ENCODE measurements around the gene ADTRP. TPM values are rescaled to one million over a fixed set of nuclear protein-coding genes. Genes with fewer than 3 reads are reported as not detected.

Gene ADTRP
- total RNA-seq, 1 donor from 2014 or later: not detected

DNA sequence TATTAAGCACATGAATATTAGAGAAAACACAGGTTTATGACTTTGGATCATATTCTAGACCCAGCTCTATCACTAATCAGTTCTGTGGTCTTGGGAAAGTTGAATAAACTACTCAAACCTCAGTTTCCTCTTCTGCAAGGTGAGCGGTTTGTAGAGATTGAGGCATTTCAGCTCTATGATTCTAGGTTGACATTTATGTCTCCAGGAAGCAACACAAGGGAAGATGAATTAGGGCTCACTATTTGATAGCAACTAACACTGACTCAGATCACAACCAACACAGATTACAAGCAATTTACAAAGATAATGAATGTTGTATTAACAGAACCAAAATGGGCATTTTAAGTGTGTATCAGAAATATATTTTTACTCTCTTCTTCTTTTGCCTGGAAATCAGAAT is 21.9 kb downstream of the ADTRP start:
- no peak for DNase-seq (ENCODE audit: extremely low spot score in 2 of 2)
- intact Hi-C loops (cut with DNase I): no loop called here
- TF ChIP-seq POLR2A (IDR thresholded peaks at IDR 0.05): no peak
- no peak for TF ChIP-seq POLR2AphosphoS5 (IDR thresholded peaks at IDR 0.05; ENCODE audit: insufficient read depth in 1 of 2, low read depth in 1 of 2)
- TF ChIP-seq, protein P1, sequence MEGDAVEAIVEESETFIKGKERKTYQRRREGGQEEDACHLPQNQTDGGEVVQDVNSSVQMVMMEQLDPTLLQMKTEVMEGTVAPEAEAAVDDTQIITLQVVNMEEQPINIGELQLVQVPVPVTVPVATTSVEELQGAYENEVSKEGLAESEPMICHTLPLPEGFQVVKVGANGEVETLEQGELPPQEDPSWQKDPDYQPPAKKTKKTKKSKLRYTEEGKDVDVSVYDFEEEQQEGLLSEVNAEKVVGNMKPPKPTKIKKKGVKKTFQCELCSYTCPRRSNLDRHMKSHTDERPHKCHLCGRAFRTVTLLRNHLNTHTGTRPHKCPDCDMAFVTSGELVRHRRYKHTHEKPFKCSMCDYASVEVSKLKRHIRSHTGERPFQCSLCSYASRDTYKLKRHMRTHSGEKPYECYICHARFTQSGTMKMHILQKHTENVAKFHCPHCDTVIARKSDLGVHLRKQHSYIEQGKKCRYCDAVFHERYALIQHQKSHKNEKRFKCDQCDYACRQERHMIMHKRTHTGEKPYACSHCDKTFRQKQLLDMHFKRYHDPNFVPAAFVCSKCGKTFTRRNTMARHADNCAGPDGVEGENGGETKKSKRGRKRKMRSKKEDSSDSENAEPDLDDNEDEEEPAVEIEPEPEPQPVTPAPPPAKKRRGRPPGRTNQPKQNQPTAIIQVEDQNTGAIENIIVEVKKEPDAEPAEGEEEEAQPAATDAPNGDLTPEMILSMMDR (IDR thresholded peaks at IDR 0.05): no peak
- Histone ChIP-seq H3K9me3 (no peaks in the 10 kb centered on the region), H3K4me1 (no peaks in the 10 kb centered on the region), H3K27ac (no peak overlapping the region), H3K27me3 (no peaks in the 10 kb centered on the region), H3K36me3 (no peaks in the 10 kb centered on the region), H3K4me3 (no peak overlapping the region)

- Histone ChIP-seq H3K36me3 (no peaks in the 10 kb centered on the region), H3K9me3 (no peaks in the 10 kb centered on the region), H3K4me1 (no peaks in the 10 kb centered on the region), H3K4me3 (no peak overlapping the region), H3K27me3 (no peaks in the 10 kb centered on the region), H3K27ac (no peak overlapping the region)
- TF ChIP-seq POLR2AphosphoS5 (IDR thresholded peaks at IDR 0.05; ENCODE audit: insufficient read depth in 1 of 2, low read depth in 1 of 2): no peak
- TF ChIP-seq, protein P1 (IDR thresholded peaks at IDR 0.05): no peak
- TF ChIP-seq POLR2A (IDR thresholded peaks at IDR 0.05): no peak
- intact Hi-C loops (cut with DNase I): no loop called here
- no peak for DNase-seq (ENCODE audit: extremely low spot score in 2 of 2)
These were observed 22.3 kb downstream of the ADTRP start for GRCh38 chr6:11756292-11756691.

GRCh38 chr6:11755725-11756124 is 22.9 kb downstream of the ADTRP start:
- Histone ChIP-seq H3K4me3 (no peak overlapping the region), H3K9me3 (no peaks in the 10 kb centered on the region), H3K36me3 (no peaks in the 10 kb centered on the region), H3K27me3 (no peaks in the 10 kb centered on the region), H3K27ac (no peak overlapping the region), H3K4me1 (no peaks in the 10 kb centered on the region)
- intact Hi-C loops (cut with DNase I): no loop called here
- TF ChIP-seq, protein P1 (IDR thresholded peaks at IDR 0.05): no peak
- TF ChIP-seq POLR2AphosphoS5 (IDR thresholded peaks at IDR 0.05; ENCODE audit: insufficient read depth in 1 of 2, low read depth in 1 of 2) (no peak), POLR2A (IDR thresholded peaks at IDR 0.05) (no peak)
- no peak for DNase-seq (ENCODE audit: extremely low spot score in 2 of 2)

DNA sequence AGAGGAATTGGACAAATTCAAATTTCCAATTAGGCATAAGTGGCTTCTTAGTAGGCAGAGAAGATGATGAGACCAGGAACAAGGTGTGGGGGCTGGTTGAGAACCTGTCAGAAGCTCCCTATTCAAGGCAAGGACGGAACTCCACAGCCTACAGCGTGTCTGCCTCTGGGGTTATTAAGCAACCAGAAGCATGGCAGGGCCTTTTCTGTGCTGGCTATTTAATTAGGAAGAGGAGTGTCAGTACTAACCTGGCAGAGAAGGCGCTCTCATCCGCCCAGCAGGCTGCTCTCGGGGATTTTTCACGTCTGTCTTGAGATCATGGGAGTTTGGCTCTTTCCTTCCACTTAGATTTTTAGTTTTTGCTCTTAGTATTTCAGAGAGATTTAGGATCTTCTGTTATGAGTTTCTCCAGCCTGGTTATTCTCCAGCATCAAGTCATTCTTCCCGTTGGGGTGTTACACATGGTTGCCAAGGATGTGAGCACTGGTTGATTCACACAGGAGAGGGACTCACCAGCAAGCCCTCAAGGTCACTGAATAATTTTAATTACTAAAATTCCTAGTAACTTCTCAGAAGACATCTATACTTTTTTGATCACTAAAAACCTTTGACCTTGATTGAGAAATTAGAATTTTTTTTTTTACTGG is 23.9 kb downstream of the ADTRP start:
- TF ChIP-seq POLR2A (IDR thresholded peaks at IDR 0.05): no peak
- TF ChIP-seq, protein P1 (IDR thresholded peaks at IDR 0.05): no peak
- no peak for TF ChIP-seq POLR2AphosphoS5 (IDR thresholded peaks at IDR 0.05; ENCODE audit: insufficient read depth in 1 of 2, low read depth in 1 of 2)
- Histone ChIP-seq H3K9me3 (no peaks in the 10 kb centered on the region), H3K27ac (no peak overlapping the region), H3K4me3 (no peak overlapping the region), H3K4me1 (no peaks in the 10 kb centered on the region), H3K36me3 (no peaks in the 10 kb centered on the region), H3K27me3 (no peaks in the 10 kb centered on the region)
- intact Hi-C loops (cut with DNase I): no loop called here
- no peak for DNase-seq (ENCODE audit: extremely low spot score in 2 of 2)

DNA sequence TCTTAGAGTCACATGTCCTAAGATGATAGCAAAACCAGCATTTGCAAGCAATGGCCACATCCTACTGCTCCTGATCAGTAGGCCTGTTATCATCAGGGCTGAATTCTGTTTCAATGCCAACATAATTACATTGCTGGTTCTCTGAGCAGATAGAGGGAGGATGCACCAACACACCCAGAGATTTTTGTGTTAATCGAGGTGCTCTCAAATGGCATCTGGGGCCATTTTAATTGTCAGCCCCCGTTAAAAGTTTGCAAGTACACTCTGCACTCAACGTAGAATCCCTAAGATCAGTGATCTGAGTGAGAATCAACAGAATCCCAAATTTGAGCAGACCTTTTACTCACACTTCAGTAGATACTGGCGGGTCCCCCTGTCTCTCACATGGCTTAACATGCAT is 24.8 kb downstream of the ADTRP start:
- Histone ChIP-seq H3K36me3 (no peaks in the 10 kb centered on the region), H3K4me1 (no peaks in the 10 kb centered on the region), H3K27ac (no peak overlapping the region), H3K9me3 (no peaks in the 10 kb centered on the region), H3K4me3 (no peak overlapping the region), H3K27me3 (no peaks in the 10 kb centered on the region)
- intact Hi-C loops (cut with DNase I): no loop called here
- no peak for DNase-seq (ENCODE audit: extremely low spot score in 2 of 2)
- TF ChIP-seq POLR2AphosphoS5 (IDR thresholded peaks at IDR 0.05; ENCODE audit: insufficient read depth in 1 of 2, low read depth in 1 of 2): no peak
- TF ChIP-seq, protein P1 (IDR thresholded peaks at IDR 0.05): no peak
- TF ChIP-seq POLR2A (IDR thresholded peaks at IDR 0.05): no peak
